Thoracic aorta (tissue), 2 donors: Measurements from ENCODE around the gene LRRC66. TPM values are rescaled to one million over a fixed set of nuclear protein-coding genes. Genes with fewer than 3 reads are reported as not detected.

Experiments
- ATAC-seq: fragments of 150-250 bp; one replicate; pipeline ENCODE4 v1.8.0; 2017; ENCODE audit warnings: low read depth; ENCODE audit not compliant: insufficient number of reproducible peaks, low FRiP score
- DNase-seq: peaks from one replicate; pipeline ENCODE4 v3.0.0-alpha.2; 2020; ENCODE audit warnings: low spot score
- H3K27ac ChIP-seq, 2 donors: fragments of 200-600 bp; sonication (generic); 1 replicate in 1 of 2; 2 replicates in 1 of 2; pipeline ENCODE4 v1.5.1; 2016; ENCODE audit warnings: mild to moderate bottlenecking in 2 of 2, moderate library complexity in 2 of 2
- H3K27me3 ChIP-seq: fragments of 200-600 bp; sonication (generic); replicated peaks from 2 replicates; pipeline ENCODE4 v1.6.0; 2016; ENCODE audit warnings: mild to moderate bottlenecking; ENCODE audit not compliant: insufficient read depth
- H3K36me3 ChIP-seq: fragments of 200-600 bp; sonication (generic); one replicate; pipeline ENCODE4 v1.5.1; 2016
- H3K4me1 ChIP-seq, 2 donors: fragments of 200-600 bp; sonication (generic); 1 replicate in 1 of 2; 2 replicates in 1 of 2; pipeline versions ENCODE4 v1.5.1 to v1.6.0; 2016; ENCODE audit warnings: low read depth in 2 of 2, mild to moderate bottlenecking in 1 of 2; ENCODE audit not compliant: control insufficient read depth in 1 of 2
- H3K4me3 ChIP-seq: fragments of 200-600 bp; sonication (generic); 2 replicates; pipeline ENCODE4 v1.5.1; 2016; ENCODE audit warnings: mild to moderate bottlenecking
- H3K9me3 ChIP-seq: fragments of 200-600 bp; sonication (generic); 2 replicates; pipeline ENCODE4 v1.5.1; 2016
- total RNA-seq, 2 donors: library from RNA; depleted of rRNA; stranded (reverse); fragments of >200 nt; gene quantifications; one replicate each; pipeline versions ENCODE4 v1.1.0 to v1.2.3, GENCODE V29; 2016
- TF ChIP-seq, protein P1 (sequence below): fragments of 200-600 bp; sonication (generic); IDR thresholded peaks from one replicate; pipeline ENCODE4 v1.5.1; 2019; ENCODE audit warnings: antibody characterized with exemption

Gene LRRC66
- total RNA-seq, 2 donors from 2014 or later = 0.42 to 1.1 TPM

DNA sequence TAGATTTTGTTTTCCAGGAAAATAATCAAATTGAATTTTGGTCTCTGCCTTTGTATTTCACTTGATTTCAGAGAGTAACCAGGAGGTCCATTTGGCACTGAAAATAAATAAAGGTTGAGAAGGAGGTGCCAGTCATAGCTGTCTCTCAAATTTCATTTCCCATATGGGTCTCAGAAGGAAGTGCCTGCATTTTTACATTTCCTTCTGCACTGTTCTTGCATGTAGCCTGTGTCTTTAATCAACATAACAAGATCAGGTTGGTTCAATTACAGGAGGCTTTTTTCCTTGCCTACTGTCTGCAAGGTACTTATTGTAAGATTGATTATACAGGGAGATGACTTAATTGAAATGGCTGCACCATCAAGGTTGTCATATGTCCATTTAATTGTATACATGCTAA, 15.7 kb downstream of the LRRC66 start:
- no peak for DNase-seq
- no peak for ATAC-seq
- TF ChIP-seq, protein P1, sequence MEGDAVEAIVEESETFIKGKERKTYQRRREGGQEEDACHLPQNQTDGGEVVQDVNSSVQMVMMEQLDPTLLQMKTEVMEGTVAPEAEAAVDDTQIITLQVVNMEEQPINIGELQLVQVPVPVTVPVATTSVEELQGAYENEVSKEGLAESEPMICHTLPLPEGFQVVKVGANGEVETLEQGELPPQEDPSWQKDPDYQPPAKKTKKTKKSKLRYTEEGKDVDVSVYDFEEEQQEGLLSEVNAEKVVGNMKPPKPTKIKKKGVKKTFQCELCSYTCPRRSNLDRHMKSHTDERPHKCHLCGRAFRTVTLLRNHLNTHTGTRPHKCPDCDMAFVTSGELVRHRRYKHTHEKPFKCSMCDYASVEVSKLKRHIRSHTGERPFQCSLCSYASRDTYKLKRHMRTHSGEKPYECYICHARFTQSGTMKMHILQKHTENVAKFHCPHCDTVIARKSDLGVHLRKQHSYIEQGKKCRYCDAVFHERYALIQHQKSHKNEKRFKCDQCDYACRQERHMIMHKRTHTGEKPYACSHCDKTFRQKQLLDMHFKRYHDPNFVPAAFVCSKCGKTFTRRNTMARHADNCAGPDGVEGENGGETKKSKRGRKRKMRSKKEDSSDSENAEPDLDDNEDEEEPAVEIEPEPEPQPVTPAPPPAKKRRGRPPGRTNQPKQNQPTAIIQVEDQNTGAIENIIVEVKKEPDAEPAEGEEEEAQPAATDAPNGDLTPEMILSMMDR = no peak
- no peaks in the 10 kb centered on the region for H3K36me3 ChIP-seq
- H3K27me3 ChIP-seq = no peaks in the 10 kb centered on the region
- no peaks in the 10 kb centered on the region for H3K4me1 ChIP-seq
- H3K27ac ChIP-seq = no peak overlapping the region
- no peak overlapping the region for H3K4me3 ChIP-seq
- H3K9me3 ChIP-seq = no peaks in the 10 kb centered on the region

- no peaks in the 10 kb centered on the region for H3K27me3 ChIP-seq
- no peaks in the 10 kb centered on the region for H3K9me3 ChIP-seq
- TF ChIP-seq, protein P1 = no peak
- ATAC-seq (no peak), DNase-seq (no peak)
- no peak overlapping the region for H3K4me3 ChIP-seq
- no peak overlapping the region for H3K27ac ChIP-seq
- H3K36me3 ChIP-seq = no peaks in the 10 kb centered on the region
- H3K4me1 ChIP-seq = no peaks in the 10 kb centered on the region
Observed at GRCh38 chr4:52001616-52002015, 18.5 kb downstream of the LRRC66 start.

GRCh38 chr4:51999250-51999649, 20.9 kb downstream of the LRRC66 start:
- ATAC-seq = no peak
- no peaks in the 10 kb centered on the region for H3K4me1 ChIP-seq
- no peak overlapping the region for H3K27ac ChIP-seq
- H3K36me3 ChIP-seq = no peaks in the 10 kb centered on the region
- no peak overlapping the region for H3K4me3 ChIP-seq
- no peak for DNase-seq
- TF ChIP-seq, protein P1 = no peak
- H3K9me3 ChIP-seq = no peaks in the 10 kb centered on the region
- no peaks in the 10 kb centered on the region for H3K27me3 ChIP-seq

DNA sequence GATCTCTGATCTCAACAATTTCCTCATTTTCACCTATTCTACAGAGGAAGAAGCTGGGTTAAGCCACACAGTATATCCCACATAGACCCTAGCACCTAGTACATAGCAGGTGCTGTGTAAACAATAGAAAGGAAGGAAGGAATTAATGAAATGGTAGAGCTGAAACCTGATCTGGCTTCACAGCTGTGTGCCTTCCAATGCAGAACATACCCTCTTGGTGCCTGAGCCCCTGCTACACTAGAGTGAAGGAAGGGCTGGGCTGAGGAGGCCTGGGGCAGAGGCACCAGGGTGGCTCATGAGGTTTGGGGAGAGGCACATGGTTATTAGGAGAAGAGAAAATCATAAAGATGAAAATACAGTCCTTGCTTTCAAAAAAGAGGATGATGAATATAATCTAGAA, 21.3 kb downstream of the LRRC66 start:
- H3K36me3 ChIP-seq = no peaks in the 10 kb centered on the region
- H3K27ac ChIP-seq = no peak overlapping the region
- no peaks in the 10 kb centered on the region for H3K9me3 ChIP-seq
- H3K27me3 ChIP-seq = no peaks in the 10 kb centered on the region
- ATAC-seq = no peak
- TF ChIP-seq, protein P1 = no peak
- no peaks in the 10 kb centered on the region for H3K4me1 ChIP-seq
- DNase-seq = no peak
- no peak overlapping the region for H3K4me3 ChIP-seq

DNA sequence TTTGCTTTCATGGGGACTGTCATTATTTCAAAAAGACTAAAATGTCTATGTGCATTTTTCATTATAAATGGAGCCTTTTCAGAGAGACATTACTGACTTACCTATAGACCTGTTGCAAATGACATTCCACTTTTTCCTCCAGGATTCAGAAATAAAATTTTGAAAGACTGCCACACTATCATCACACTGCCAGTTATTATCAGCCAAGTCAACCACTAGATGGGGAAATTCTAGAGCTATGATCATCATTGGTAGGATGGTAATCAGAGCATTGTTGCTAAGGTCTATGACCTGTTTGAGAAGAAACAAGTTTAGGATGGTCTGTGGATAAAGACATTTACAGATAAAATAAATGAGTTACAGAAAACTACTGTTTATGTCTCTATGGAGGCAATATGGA, 22.5 kb downstream of the LRRC66 start:
- no peak for ATAC-seq
- Histone ChIP-seq H3K4me3 (no peak overlapping the region), H3K27me3 (no peaks in the 10 kb centered on the region), H3K27ac (no peak overlapping the region), H3K36me3 (no peaks in the 10 kb centered on the region), H3K9me3 (no peaks in the 10 kb centered on the region), H3K4me1 (no peaks in the 10 kb centered on the region)
- TF ChIP-seq, protein P1 = no peak
- no peak for DNase-seq
